Epidermal melanocyte (primary cell): ENCODE measurements around the gene LDLRAD3.
"Not testable (repeated sequence)": the region's sequence is repeated elsewhere in the genome, so short reads cannot be mapped to it uniquely, and the experiment has no call there.

Experiments used
- DNase-seq: peaks from one replicate; pipeline ENCODE4 v3.0.0; 2011; ENCODE audit warnings: low spot score; ENCODE audit not compliant: insufficient read length

The LDLRAD3 gene

GRCh38 chr11:36156817-36157519 is 213.1 kb downstream of the LDLRAD3 start:
- DNase-seq: no peak

GRCh38 chr11:36160091-36160490 is 216.2 kb downstream of the LDLRAD3 start:
- no peak for DNase-seq

- no peak for DNase-seq
Observed at GRCh38 chr11:36161572-36161971, 217.7 kb downstream of the LDLRAD3 start.

- no peak for DNase-seq
Observed at GRCh38 chr11:36162006-36162882, 218.4 kb downstream of the LDLRAD3 start.

GRCh38 chr11:36162883-36163434 is 219.1 kb downstream of the LDLRAD3 start:
- DNase-seq: no peak

- no peak for DNase-seq
Observed at GRCh38 chr11:36164506-36165250, 220.8 kb downstream of the LDLRAD3 start.

GRCh38 chr11:36165621-36166397 is 221.9 kb downstream of the LDLRAD3 start:
- no peak for DNase-seq

- DNase-seq: no peak
Observed at GRCh38 chr11:36167073-36167472, 223.2 kb downstream of the LDLRAD3 start.

GRCh38 chr11:36167729-36168128 is 223.9 kb downstream of the LDLRAD3 start:
- DNase-seq: no peak

- DNase-seq: no peak
Observed at GRCh38 chr11:36177836-36178235, 234.0 kb downstream of the LDLRAD3 start.

- DNase-seq: peak; percentile 57
Observed at GRCh38 chr11:36186340-36187175, 242.7 kb downstream of the LDLRAD3 start.

- no peak for DNase-seq
Observed at GRCh38 chr11:36187622-36188021, 243.8 kb downstream of the LDLRAD3 start.

GRCh38 chr11:36189735-36190134 is 245.9 kb downstream of the LDLRAD3 start:
- not testable (repeated sequence) for DNase-seq

- DNase-seq: no peak
Observed at GRCh38 chr11:36191941-36192340, 248.1 kb downstream of the LDLRAD3 start.

GRCh38 chr11:36192425-36193289 is 248.8 kb downstream of the LDLRAD3 start:
- no peak for DNase-seq

GRCh38 chr11:36193290-36193619 is 249.4 kb downstream of the LDLRAD3 start:
- DNase-seq: no peak

- no peak for DNase-seq
Observed at GRCh38 chr11:36193721-36194120, 249.9 kb downstream of the LDLRAD3 start.

- DNase-seq: no peak
Observed at GRCh38 chr11:36195496-36196354, 251.9 kb downstream of the LDLRAD3 start.
